Endothelial cell of umbilical vein (primary cell): Measurements from ENCODE around the gene BCO2. TPM values are rescaled to one million over a fixed set of nuclear protein-coding genes. Genes with fewer than 3 reads are reported as not detected.

ENCODE experiments used
- Bru-seq: library from RNA; stranded (reverse); fragments of 400-500 nt; gene quantifications from one replicate; lab custom pipeline; 2021; lab: Mats Ljungman, UMichigan
- BruChase-seq, 2 experiments: library from RNA; stranded (reverse); fragments of 400-500 nt; gene quantifications; one replicate each; lab custom pipeline; 2021; lab: Mats Ljungman, UMichigan
- BruUV-seq: library from RNA; stranded (reverse); fragments of 400-500 nt; replicated peaks from 2 replicates; lab custom pipeline; 2021; lab: Mats Ljungman, UMichigan
- CTCF ChIA-PET: fragments of 300-600, 350-600 bp; sonication (Branson Sonifier 250); formaldehyde crosslinking; loops from one replicate; lab custom pipeline; 2021; ENCODE audit warnings: antibody characterized with exemption, inconsistent platforms; lab: Charles Lee
- POLR2A ChIA-PET: fragments of 300-600, 350-600 bp; sonication (Branson Sonifier 250); formaldehyde crosslinking; loops from one replicate; lab custom pipeline; 2021; ENCODE audit warnings: antibody characterized with exemption, inconsistent platforms; lab: Charles Lee
- DNase-seq: peaks from one replicate; pipeline ENCODE4 v3.0.0-alpha.2; 2011; ENCODE audit warnings: low read depth, low spot score
- FAIRE-seq: peaks from 2 replicates; lab custom pipeline; 2011; peaks lifted over from hg19 to GRCh38; lab: Jason Lieb, UNC
- H2AFZ ChIP-seq: 2 replicates; pipeline ENCODE4 v1.6.0; 2012; ENCODE audit warnings: low read depth, low read length, control low read depth, inconsistent platforms
- H3K27ac ChIP-seq: 2 replicates; pipeline ENCODE4 v1.5.1; 2011; ENCODE audit warnings: low read depth, mild to moderate bottlenecking, control low read depth, low read length, moderate library complexity; ENCODE audit not compliant: insufficient read depth
- H3K27me3 ChIP-seq, 2 experiments: 2 replicates each; pipeline versions ENCODE4 v1.6.0 to v1.6.1; 2011; ENCODE audit warnings: low read length in 2 of 2, mixed read lengths in 1 of 2; ENCODE audit not compliant: control insufficient read depth in 2 of 2, insufficient read depth in 2 of 2
- H3K36me3 ChIP-seq, 2 experiments: 2 replicates in 1 of 2; 3 replicates in 1 of 2; pipeline ENCODE4 v1.5.1; 2011; ENCODE audit warnings: low read length in 2 of 2, mild to moderate bottlenecking in 1 of 2, moderate library complexity in 1 of 2; ENCODE audit not compliant: control insufficient read depth in 2 of 2, insufficient read depth in 2 of 2; ENCODE audit errors: extremely low read depth in 1 of 2
- H3K4me1 ChIP-seq: 3 replicates; pipeline ENCODE4 v1.5.1; 2011; ENCODE audit warnings: mild to moderate bottlenecking, low read length; ENCODE audit not compliant: control insufficient read depth, insufficient read depth; ENCODE audit errors: extremely low read depth
- H3K4me2 ChIP-seq: 2 replicates; pipeline ENCODE4 v1.6.1; 2011; ENCODE audit warnings: low read length, control low read depth, mixed read lengths; ENCODE audit not compliant: insufficient read depth
- H3K4me3 ChIP-seq, 3 experiments: fragments of 200-600 bp in 1 of 3; sonication (generic), shearing (Covaris generic) in 1 of 3; replicated peaks in 1 of 3; 2 replicates each; pipeline ENCODE4 v1.5.1; 2011 to 2016; ENCODE audit warnings: control low read depth in 3 of 3, low read length in 3 of 3, mild to moderate bottlenecking in 2 of 3, inconsistent platforms in 1 of 3, low read depth in 1 of 3, moderate library complexity in 1 of 3; ENCODE audit not compliant: insufficient read depth in 1 of 3
- H3K79me2 ChIP-seq: 2 replicates; pipeline ENCODE4 v1.6.0; 2012; ENCODE audit warnings: low read length, inconsistent platforms; ENCODE audit not compliant: control insufficient read depth, insufficient read depth
- H3K9ac ChIP-seq: replicated peaks from 2 replicates; pipeline ENCODE3; 2011; ENCODE audit warnings: low read length, control low read depth; ENCODE audit not compliant: insufficient read depth; ENCODE audit errors: extremely low read depth
- H3K9me1 ChIP-seq: replicated peaks from 3 replicates; pipeline ENCODE4 v1.6.0; 2011; ENCODE audit warnings: mild to moderate bottlenecking, low read length; ENCODE audit not compliant: control insufficient read depth, insufficient read depth; ENCODE audit errors: extremely low read depth
- H3K9me3 ChIP-seq: replicated peaks from 2 replicates; pipeline ENCODE4 v1.5.1; 2012; ENCODE audit warnings: low read length, inconsistent platforms; ENCODE audit not compliant: control insufficient read depth, insufficient read depth
- H4K20me1 ChIP-seq: replicated peaks from 2 replicates; pipeline ENCODE3; 2011; ENCODE audit warnings: mild to moderate bottlenecking, low read length; ENCODE audit not compliant: control insufficient read depth, insufficient read depth; ENCODE audit errors: extremely low read depth
- CTCF ChIP-seq, 2 donors: IDR thresholded peaks; 1 replicate in 1 of 2; 2 replicates in 1 of 2; pipeline ENCODE4 v1.5.1; 2011; ENCODE audit warnings: low read length in 2 of 2, mild to moderate bottlenecking in 2 of 2, moderate library complexity in 2 of 2, control low read depth in 1 of 2, inconsistent platforms in 1 of 2, low read depth in 1 of 2; ENCODE audit not compliant: insufficient read depth in 1 of 2; ENCODE audit errors: extremely low read depth in 1 of 2
- FOS ChIP-seq: IDR thresholded peaks from 2 replicates; pipeline ENCODE4 v1.6.1; 2011; ENCODE audit warnings: mild to moderate bottlenecking, low read length, moderate library complexity, borderline replicate concordance; ENCODE audit not compliant: insufficient read depth
- JUN ChIP-seq: IDR thresholded peaks from 2 replicates; pipeline ENCODE4 v1.6.1; 2011; ENCODE audit warnings: borderline replicate concordance, low read depth; ENCODE audit not compliant: insufficient read length, insufficient read depth
- dilution Hi-C: fragments of 300-500 bp; cut with MboI; formaldehyde crosslinking; loops from one replicate; pipeline ENCODE4 v1.15.0; 2019; ENCODE audit warnings: low sequenced_read_pairs; ENCODE audit not compliant: extremely low pct_ligation_motif_present
- intact Hi-C: fragments of 100-400 bp; cut with micrococcal nuclease; formaldehyde crosslinking; loops from one replicate; pipeline ENCODE4 v1.10.0; 2022
- long read RNA-seq: library from polyadenylated mRNA; stranded (forward); transcript quantifications from one replicate; pipeline ENCODE4 v2.0.0, GENCODE V29; 2021
- polyA minus RNA-seq, 3 experiments: library from RNA; depleted of rRNA, polyadenylated mRNA; stranded (reverse); fragments of >200 nt; gene quantifications; 1 replicate in 1 of 3; 2 replicates in 2 of 3; pipeline ENCODE4 v1.2.3, GENCODE V29; 2011
- polyA plus RNA-seq, 4 experiments: library from polyadenylated mRNA; depleted of rRNA in 3 of 4; stranded (reverse) in 3 of 4; unstranded in 1 of 4; fragments of >200 nt; gene quantifications; 2 replicates each; pipeline versions ENCODE4 v1.2.1 to v1.2.3, GENCODE V29; 2011 to 2012; ENCODE audit warnings: missing spikeins in 1 of 4
- total RNA-seq: library from RNA; stranded (reverse); gene quantifications from 2 replicates; pipeline ENCODE4 v1.2.3, GENCODE V29; 2021

The BCO2 gene
- total RNA-seq (1.4 and 1.9 TPM in 2 replicates), polyA plus RNA-seq (0.58 and 0.60 TPM in 2 replicates), polyA minus RNA-seq (1.4 and 1.7 TPM in 2 replicates), Bru-seq, nascent RNA (percentile 35 among the genes with signal in this experiment), BruChase-seq, experiment 1, labeled RNA remaining after a 6-hour chase (percentile 69 among the genes with signal in this experiment), BruChase-seq, experiment 2, labeled RNA remaining after a 2-hour chase (percentile 58 among the genes with signal in this experiment)
- polyA plus RNA-seq (2011; cell fraction: cytosol; rRNA removed) = 0.09 and 0.11 TPM in 2 replicates
- polyA plus RNA-seq (2011; cell fraction: nucleus; rRNA removed) = 5.2 and 6.3 TPM in 2 replicates
- 0.99 and 1.2 TPM in 2 replicates for polyA plus RNA-seq (2012)
- not detected for polyA minus RNA-seq (2011; cell fraction: cytosol; rRNA and poly(A)+ RNA removed)
- polyA minus RNA-seq (2011; cell fraction: nucleus; rRNA and poly(A)+ RNA removed) = 2.1 and 4.4 TPM in 2 replicates
- long read RNA-seq, partial matches to known transcripts = 0 of 2 reads
- long read RNA-seq, other reads (novel, unspliced or antisense) = 2 of 2 reads

GRCh38 chr11:112174789-112175598, at the start of gene BCO2:
Gene BCO2, plus strand, starts transcription at chr11:112175512. Its CDS starts 90 bp downstream, at chr11:112175602.
- DNase-seq (peak; percentile 82), FAIRE-seq (peak; percentile 47)
- Histone ChIP-seq H3K4me2 (peak within 1 kb of the TSS; percentile 96), H3K9me3 (no peaks in the 10 kb centered on the region), H3K27ac (peak within 1 kb of the TSS; percentile 69), H3K4me1 (peaks cover 16% of the 10 kb centered on the region), H3K79me2 (no peaks in the 10 kb centered on the region), H3K4me3 (peak within 1 kb of the TSS; percentile 17 to 68 (median 37)), H2AFZ (peak within 1 kb of the TSS; percentile 94), H4K20me1 (no peaks in the 10 kb centered on the region), H3K27me3 (peaks cover 4 to 6% of the 10 kb centered on the region in 2 experiments), H3K36me3 (no peaks in the 10 kb centered on the region), H3K9me1 (no peaks in the 10 kb centered on the region), H3K9ac (peak within 1 kb of the TSS; percentile 71)
- POLR2A ChIA-PET = no interaction called here
- intact Hi-C loops (loop anchor here (1.0 to 5.0 kb wide), 5 partner anchors 55 to 296 kb away; partner anchors contain the start of genes CFAP68, FDXACB1, SDHD and TIMM8B), dilution Hi-C loops (no loop called here)
- no TSS peak for BruUV-seq
- CTCF ChIA-PET = interaction anchor here (0.6 to 4.0 kb wide), 30 partner anchors 8 to 304 kb away, joined by 3 to 150 read pairs (median 4); partner anchors contain the start of genes IL18, SDHD, TEX12 and TIMM8B
- TF ChIP-seq JUN = no peak
- TF ChIP-seq FOS = no peak
- peak; percentile 73 to 82 for TF ChIP-seq CTCF (IDR thresholded peaks at IDR 0.05; ENCODE audit: extremely low read depth in 1 of 2, insufficient read depth in 1 of 2, low read depth in 1 of 2, low read length in 2 of 2)
